Activated naive CD4-positive, alpha-beta T cell treated with anti-CD3 and anti-CD28 coated beads, Interleukin-2, amount 50 U/mL, for 72 hours (primary cell): ENCODE data around the gene PTPN3. TPM values are rescaled to one million over a fixed set of nuclear protein-coding genes. Genes with fewer than 3 reads are reported as not detected.

ENCODE experiments used
- ATAC-seq, 2 donors: fragments of 150-1000 bp; cut with Tn5 transposase; 2 replicates each; pipeline ENCODE4 v1.10.0; 2021; ENCODE audit warnings: mild to moderate bottlenecking in 2 of 2, moderate library complexity in 2 of 2
- DNase-seq, 2 donors: peaks; one replicate each; pipeline ENCODE4 v3.0.0; 2021 to 2022; ENCODE audit warnings: low spot score in 2 of 2
- H3K27ac Mint-ChIP-seq, 2 donors: one replicate each; pipeline ENCODE4 v1.8.0; 2022; ENCODE audit warnings: mild to moderate bottlenecking in 2 of 2, mixed read lengths in 2 of 2
- H3K36me3 Mint-ChIP-seq, 2 donors: one replicate each; pipeline ENCODE4 v1.8.0; 2022; ENCODE audit warnings: mixed read lengths in 2 of 2
- H3K9me3 Mint-ChIP-seq, 2 donors: one replicate each; pipeline ENCODE4 v1.8.0; 2022; ENCODE audit warnings: mixed read lengths in 2 of 2
- total RNA-seq, 2 donors: library from RNA; stranded (reverse); gene quantifications; one replicate each; pipeline ENCODE4 v1.2.3, GENCODE V29; 2022

The PTPN3 gene
- total RNA-seq, 2 donors from 2014 or later: 0.80 to 0.99 TPM

- no peaks in the 10 kb centered on the region for H3K36me3 Mint-ChIP-seq
- no peak for DNase-seq
- ATAC-seq: peak; percentile 26 to 46
- H3K27ac Mint-ChIP-seq: no peak overlapping the region
- no peaks in the 10 kb centered on the region for H3K9me3 Mint-ChIP-seq
Observed at GRCh38 chr9:109487247-109487646, 10.9 kb downstream of the PTPN3 start.

GRCh38 chr9:109483744-109484429 is 14.2 kb downstream of the PTPN3 start:
- H3K9me3 Mint-ChIP-seq: peaks cover 0 to 4% of the 10 kb centered on the region in 2 donors
- H3K27ac Mint-ChIP-seq: peak overlapping the region; percentile 21 to 32
- DNase-seq (no peak), ATAC-seq (no peak)
- no peaks in the 10 kb centered on the region for H3K36me3 Mint-ChIP-seq

GRCh38 chr9:109482391-109482916 is 15.7 kb downstream of the PTPN3 start:
- ATAC-seq (peak in 1 of 2 donors; percentile 51), DNase-seq (no peak)
- Mint-ChIP-seq H3K36me3 (no peaks in the 10 kb centered on the region), H3K27ac (no peak overlapping the region), H3K9me3 (peaks cover 0 to 4% of the 10 kb centered on the region in 2 donors)

- no peaks in the 10 kb centered on the region for H3K36me3 Mint-ChIP-seq
- ATAC-seq (no peak), DNase-seq (no peak)
- peaks cover 0 to 4% of the 10 kb centered on the region in 2 donors for H3K9me3 Mint-ChIP-seq
- H3K27ac Mint-ChIP-seq: no peak overlapping the region
Observed at GRCh38 chr9:109481856-109482255, 16.3 kb downstream of the PTPN3 start.

GRCh38 chr9:109479822-109480221 is 18.3 kb downstream of the PTPN3 start:
- Mint-ChIP-seq H3K9me3 (peaks cover 0 to 4% of the 10 kb centered on the region in 2 donors), H3K27ac (peak overlapping the region in 1 of 2 donors; percentile 88), H3K36me3 (no peaks in the 10 kb centered on the region)
- peak in 1 of 2 donors; percentile 85 for ATAC-seq
- no peak for DNase-seq

- Mint-ChIP-seq H3K27ac (peak overlapping the region in 1 of 2 donors; percentile 88), H3K9me3 (peaks cover 0 to 4% of the 10 kb centered on the region in 2 donors), H3K36me3 (no peaks in the 10 kb centered on the region)
- no peak for DNase-seq
- no peak for ATAC-seq
Observed at GRCh38 chr9:109478665-109479380, 19.3 kb downstream of the PTPN3 start.

- H3K36me3 Mint-ChIP-seq: no peaks in the 10 kb centered on the region
- ATAC-seq (no peak), DNase-seq (no peak)
- H3K27ac Mint-ChIP-seq: no peak overlapping the region
- H3K9me3 Mint-ChIP-seq: peaks cover 0 to 4% of the 10 kb centered on the region in 2 donors
Observed at GRCh38 chr9:109478051-109478563, 20.0 kb downstream of the PTPN3 start.

- Mint-ChIP-seq H3K36me3 (no peaks in the 10 kb centered on the region), H3K9me3 (peaks cover 0 to 4% of the 10 kb centered on the region in 2 donors), H3K27ac (peak overlapping the region in 1 of 2 donors; percentile 10)
- DNase-seq (no peak), ATAC-seq (no peak)
Observed at GRCh38 chr9:109477258-109478050, 20.7 kb downstream of the PTPN3 start.

GRCh38 chr9:109476642-109477257 is 21.4 kb downstream of the PTPN3 start:
- no peaks in the 10 kb centered on the region for H3K36me3 Mint-ChIP-seq
- ATAC-seq (peak in 1 of 2 donors; percentile 47), DNase-seq (no peak)
- H3K9me3 Mint-ChIP-seq: peaks cover 0 to 4% of the 10 kb centered on the region in 2 donors
- peak overlapping the region in 1 of 2 donors; percentile 62 for H3K27ac Mint-ChIP-seq

- Mint-ChIP-seq H3K9me3 (peaks cover 0 to 4% of the 10 kb centered on the region in 2 donors), H3K36me3 (no peaks in the 10 kb centered on the region), H3K27ac (no peak overlapping the region)
- DNase-seq (no peak), ATAC-seq (no peak)
Observed at GRCh38 chr9:109475526-109475925, 22.6 kb downstream of the PTPN3 start.

- no peak overlapping the region for H3K27ac Mint-ChIP-seq
- no peak for DNase-seq
- H3K9me3 Mint-ChIP-seq: peaks cover 0 to 4% of the 10 kb centered on the region in 2 donors
- no peaks in the 10 kb centered on the region for H3K36me3 Mint-ChIP-seq
- ATAC-seq: no peak
Observed at GRCh38 chr9:109474944-109475343, 23.2 kb downstream of the PTPN3 start.

GRCh38 chr9:109474170-109474569 is 23.9 kb downstream of the PTPN3 start:
- ATAC-seq: no peak
- peak overlapping the region in 1 of 2 donors; percentile 29 for H3K27ac Mint-ChIP-seq
- no peak for DNase-seq
- H3K9me3 Mint-ChIP-seq: peaks cover 0 to 3% of the 10 kb centered on the region in 2 donors
- no peaks in the 10 kb centered on the region for H3K36me3 Mint-ChIP-seq

- ATAC-seq (no peak), DNase-seq (no peak)
- Mint-ChIP-seq H3K9me3 (no peaks in the 10 kb centered on the region), H3K36me3 (no peaks in the 10 kb centered on the region), H3K27ac (no peak overlapping the region)
Observed at GRCh38 chr9:109473329-109473728, 24.8 kb downstream of the PTPN3 start.

- Mint-ChIP-seq H3K27ac (no peak overlapping the region), H3K36me3 (no peaks in the 10 kb centered on the region), H3K9me3 (no peaks in the 10 kb centered on the region)
- DNase-seq (no peak), ATAC-seq (no peak)
Observed at GRCh38 chr9:109471475-109472393, 26.4 kb downstream of the PTPN3 start.

GRCh38 chr9:109469646-109470358 is 28.3 kb downstream of the PTPN3 start:
- DNase-seq (peak in 1 of 2 donors; percentile 70), ATAC-seq (peak; percentile 89 to 96)
- Mint-ChIP-seq H3K36me3 (no peaks in the 10 kb centered on the region), H3K9me3 (no peaks in the 10 kb centered on the region), H3K27ac (no peak overlapping the region)
